ENCODE results near the gene SMU1.

The SMU1 gene

GRCh38 chr9:33109850-33110595 lies 33.5 kb upstream of the SMU1 start:
- no peak for TF ChIP-seq GATA3 (IDR thresholded peaks at IDR 0.05; ENCODE audit: low read depth, low read length)
- no peak for TF ChIP-seq GATA2 (IDR thresholded peaks at IDR 0.05; ENCODE audit: low read depth, low read length)

- TF ChIP-seq GATA3 (IDR thresholded peaks at IDR 0.05; ENCODE audit: low read depth, low read length) = no peak
- no peak for TF ChIP-seq GATA2 (IDR thresholded peaks at IDR 0.05; ENCODE audit: low read depth, low read length)
Observed at GRCh38 chr9:33109097-33109496, 32.6 kb upstream of the SMU1 start.

GRCh38 chr9:33108472-33108871 lies 32.0 kb upstream of the SMU1 start:
- TF ChIP-seq GATA3 (IDR thresholded peaks at IDR 0.05; ENCODE audit: low read depth, low read length) (no peak), GATA2 (IDR thresholded peaks at IDR 0.05; ENCODE audit: low read depth, low read length) (no peak)

- no peak for TF ChIP-seq GATA3 (IDR thresholded peaks at IDR 0.05; ENCODE audit: low read depth, low read length)
- no peak for TF ChIP-seq GATA2 (IDR thresholded peaks at IDR 0.05; ENCODE audit: low read depth, low read length)
Observed at GRCh38 chr9:33107762-33108161, 31.3 kb upstream of the SMU1 start.

GRCh38 chr9:33106827-33107621 lies 30.6 kb upstream of the SMU1 start:
- no peak for TF ChIP-seq GATA2 (IDR thresholded peaks at IDR 0.05; ENCODE audit: low read depth, low read length)
- no peak for TF ChIP-seq GATA3 (IDR thresholded peaks at IDR 0.05; ENCODE audit: low read depth, low read length)

- TF ChIP-seq GATA3 (IDR thresholded peaks at IDR 0.05; ENCODE audit: low read depth, low read length) (no peak), GATA2 (IDR thresholded peaks at IDR 0.05; ENCODE audit: low read depth, low read length) (no peak)
Observed at GRCh38 chr9:33106372-33106771, 29.9 kb upstream of the SMU1 start.

- no peak for TF ChIP-seq GATA3 (IDR thresholded peaks at IDR 0.05; ENCODE audit: low read depth, low read length)
- TF ChIP-seq GATA2 (IDR thresholded peaks at IDR 0.05; ENCODE audit: low read depth, low read length) = no peak
Observed at GRCh38 chr9:33105959-33106358, 29.5 kb upstream of the SMU1 start.

- no peak for TF ChIP-seq GATA3 (IDR thresholded peaks at IDR 0.05; ENCODE audit: low read depth, low read length)
- TF ChIP-seq GATA2 (IDR thresholded peaks at IDR 0.05; ENCODE audit: low read depth, low read length) = no peak
Observed at GRCh38 chr9:33105504-33105903, 29.0 kb upstream of the SMU1 start.

- TF ChIP-seq GATA3 (IDR thresholded peaks at IDR 0.05; ENCODE audit: low read depth, low read length) = no peak
Observed at GRCh38 chr9:33104401-33104800, 27.9 kb upstream of the SMU1 start.

GRCh38 chr9:33103501-33104281 lies 27.2 kb upstream of the SMU1 start:
- TF ChIP-seq GATA3 (IDR thresholded peaks at IDR 0.05; ENCODE audit: low read depth, low read length) = no peak

GRCh38 chr9:33102551-33103210 lies 26.2 kb upstream of the SMU1 start:
- no peak for TF ChIP-seq GATA2 (IDR thresholded peaks at IDR 0.05; ENCODE audit: low read depth, low read length)
- no peak for TF ChIP-seq GATA3 (IDR thresholded peaks at IDR 0.05; ENCODE audit: low read depth, low read length)

- TF ChIP-seq GATA2 (IDR thresholded peaks at IDR 0.05; ENCODE audit: low read depth, low read length) = no peak
- no peak for TF ChIP-seq GATA3 (IDR thresholded peaks at IDR 0.05; ENCODE audit: low read depth, low read length)
Observed at GRCh38 chr9:33101104-33101951, 24.9 kb upstream of the SMU1 start.

GRCh38 chr9:33099754-33100153 lies 23.3 kb upstream of the SMU1 start:
- no peak for TF ChIP-seq GATA2 (IDR thresholded peaks at IDR 0.05; ENCODE audit: low read depth, low read length)

All from SH-SY5Y (cell line).